ENCODE results near the gene CNOT4.
A peak's percentile ranks its signal among the peaks of the same experiment; 100 is the strongest.

CNOT4 gene

DNA sequence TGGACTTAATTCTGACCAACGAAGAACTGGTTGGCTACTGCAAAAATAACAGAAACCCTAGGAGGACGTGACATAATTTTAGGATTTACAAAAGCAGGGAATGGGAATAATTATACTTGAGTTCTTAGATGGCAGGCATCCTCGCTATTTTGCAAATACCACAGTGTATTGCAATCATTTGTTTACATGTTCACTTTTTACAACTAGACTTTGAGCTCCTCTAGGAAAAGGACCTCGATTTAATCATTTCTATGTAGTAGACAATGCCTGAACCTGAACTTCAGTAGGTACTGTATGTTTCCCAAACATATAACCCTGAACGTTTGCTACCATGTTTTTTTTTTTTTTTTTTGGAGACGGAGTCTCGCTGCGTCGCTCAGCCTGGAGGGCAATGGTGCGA, 137.7 kb downstream of the CNOT4 start:
- Histone ChIP-seq H3K4me1 (ENCODE audit: control insufficient read depth in 1 of 2, insufficient read depth in 2 of 2, low read length in 2 of 2) (no peaks in the 10 kb centered on the region), H3K18ac (ENCODE audit: low read length) (no peak overlapping the region), H2AK5ac (ENCODE audit: low read length) (no peak overlapping the region), H3K23ac (ENCODE audit: low read length) (no peak overlapping the region), H3K4me3 (ENCODE audit: low read depth, low read length) (no peak overlapping the region), H3K79me2 (ENCODE audit: control insufficient read depth, insufficient read depth, low read length, poor library complexity) (no peaks in the 10 kb centered on the region), H4K91ac (ENCODE audit: low read depth, low read length) (no peak overlapping the region), H2BK12ac (ENCODE audit: low read length) (no peak overlapping the region), H4K12ac (ENCODE audit: low read depth, low read length) (no peak overlapping the region), H3K27ac (ENCODE audit: low read depth, low read length) (no peak overlapping the region), H3K4me2 (ENCODE audit: low read length) (no peak overlapping the region), H2BK120ac (ENCODE audit: insufficient read depth, low read length, poor library complexity) (no peak overlapping the region), H2AFZ (ENCODE audit: insufficient read depth, low read length, poor library complexity) (no peak overlapping the region), H3K79me1 (ENCODE audit: low read length) (no peaks in the 10 kb centered on the region), H2BK5ac (ENCODE audit: low read depth, low read length, poor library complexity) (no peak overlapping the region), H3K9me3 (ENCODE audit: insufficient read depth, low read depth, low read length) (no peaks in the 10 kb centered on the region), H3K14ac (ENCODE audit: low read length) (no peak overlapping the region), H3K9ac (ENCODE audit: low read length) (no peak overlapping the region), H3K36me3 (ENCODE audit: control insufficient read depth in 1 of 2, insufficient read depth in 2 of 2, low read length in 2 of 2) (no peaks in the 10 kb centered on the region), H4K8ac (ENCODE audit: low read depth, low read length) (no peak overlapping the region), H3K27me3 (ENCODE audit: insufficient read depth, low read length) (no peaks in the 10 kb centered on the region), H3K4ac (ENCODE audit: low read depth, low read length) (no peak overlapping the region)
- peak in 1 of 2 donors; percentile 28 for DNase-seq
- WGBS (ENCODE audit: extremely low coverage, insufficient coverage, insufficient read length) = no CpG with 5 or more reads among the region's 10 CpGs

- Histone ChIP-seq H3K4me1 (ENCODE audit: control insufficient read depth in 1 of 2, insufficient read depth in 2 of 2, low read length in 2 of 2) (no peaks in the 10 kb centered on the region), H3K23ac (ENCODE audit: low read length) (peak overlapping the region; percentile 67), H3K79me1 (ENCODE audit: low read length) (no peaks in the 10 kb centered on the region), H3K27me3 (ENCODE audit: insufficient read depth, low read length) (no peaks in the 10 kb centered on the region), H4K12ac (ENCODE audit: low read depth, low read length) (no peak overlapping the region), H2AFZ (ENCODE audit: insufficient read depth, low read length, poor library complexity) (no peak overlapping the region), H3K4me3 (ENCODE audit: low read depth, low read length) (no peak overlapping the region), H3K9ac (ENCODE audit: low read length) (no peak overlapping the region), H2BK5ac (ENCODE audit: low read depth, low read length, poor library complexity) (no peak overlapping the region), H2AK5ac (ENCODE audit: low read length) (no peak overlapping the region), H3K14ac (ENCODE audit: low read length) (no peak overlapping the region), H2BK120ac (ENCODE audit: insufficient read depth, low read length, poor library complexity) (no peak overlapping the region), H3K4me2 (ENCODE audit: low read length) (no peak overlapping the region), H3K27ac (ENCODE audit: low read depth, low read length) (no peak overlapping the region), H3K36me3 (ENCODE audit: control insufficient read depth in 1 of 2, insufficient read depth in 2 of 2, low read length in 2 of 2) (no peaks in the 10 kb centered on the region), H3K18ac (ENCODE audit: low read length) (no peak overlapping the region), H2BK12ac (ENCODE audit: low read length) (no peak overlapping the region), H3K9me3 (ENCODE audit: insufficient read depth, low read depth, low read length) (no peaks in the 10 kb centered on the region), H4K8ac (ENCODE audit: low read depth, low read length) (no peak overlapping the region), H3K79me2 (ENCODE audit: control insufficient read depth, insufficient read depth, low read length, poor library complexity) (no peaks in the 10 kb centered on the region), H4K91ac (ENCODE audit: low read depth, low read length) (no peak overlapping the region), H3K4ac (ENCODE audit: low read depth, low read length) (no peak overlapping the region)
- DNase-seq = no peak
- WGBS (ENCODE audit: extremely low coverage, insufficient coverage, insufficient read length) = no CpG with 5 or more reads among the region's 1 CpG
Measured at GRCh38 chr7:135370656-135371055, 139.2 kb downstream of the CNOT4 start.

DNA sequence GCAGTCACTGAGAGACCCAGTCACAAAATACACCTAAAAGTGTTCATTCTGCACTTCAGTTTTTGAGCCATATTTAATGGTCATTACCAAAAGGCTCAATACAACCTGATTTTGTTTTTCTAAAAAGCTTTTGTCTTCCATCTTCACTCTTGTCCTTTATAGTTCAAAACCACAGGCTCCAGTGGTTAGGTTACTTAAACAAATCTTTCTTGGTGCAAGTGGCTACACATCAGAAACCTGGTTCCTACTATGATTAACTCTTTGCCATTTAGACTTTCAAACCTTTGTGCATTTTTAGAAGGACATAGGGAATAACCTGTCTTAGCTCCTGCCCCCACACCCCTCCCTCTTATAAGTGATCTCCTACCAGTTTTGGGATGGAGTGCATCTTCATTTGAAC, 140.5 kb downstream of the CNOT4 start:
- no peak overlapping the region for H4K12ac ChIP-seq (ENCODE audit: low read depth, low read length)
- H3K79me1 ChIP-seq (ENCODE audit: low read length) = no peaks in the 10 kb centered on the region
- H4K8ac ChIP-seq (ENCODE audit: low read depth, low read length) = no peak overlapping the region
- DNase-seq = no peak
- H2AK5ac ChIP-seq (ENCODE audit: low read length) = no peak overlapping the region
- no peak overlapping the region for H3K4ac ChIP-seq (ENCODE audit: low read depth, low read length)
- H3K14ac ChIP-seq (ENCODE audit: low read length) = no peak overlapping the region
- H3K27ac ChIP-seq (ENCODE audit: low read depth, low read length) = no peak overlapping the region
- H2BK5ac ChIP-seq (ENCODE audit: low read depth, low read length, poor library complexity) = no peak overlapping the region
- H3K9me3 ChIP-seq (ENCODE audit: insufficient read depth, low read depth, low read length) = no peaks in the 10 kb centered on the region
- no peak overlapping the region for H4K91ac ChIP-seq (ENCODE audit: low read depth, low read length)
- no peak overlapping the region for H3K4me3 ChIP-seq (ENCODE audit: low read depth, low read length)
- no peak overlapping the region for H2AFZ ChIP-seq (ENCODE audit: insufficient read depth, low read length, poor library complexity)
- no peak overlapping the region for H3K4me2 ChIP-seq (ENCODE audit: low read length)
- H3K18ac ChIP-seq (ENCODE audit: low read length) = no peak overlapping the region
- no peaks in the 10 kb centered on the region for H3K36me3 ChIP-seq (ENCODE audit: control insufficient read depth in 1 of 2, insufficient read depth in 2 of 2, low read length in 2 of 2)
- no peaks in the 10 kb centered on the region for H3K27me3 ChIP-seq (ENCODE audit: insufficient read depth, low read length)
- no peak overlapping the region for H3K23ac ChIP-seq (ENCODE audit: low read length)
- no peaks in the 10 kb centered on the region for H3K79me2 ChIP-seq (ENCODE audit: control insufficient read depth, insufficient read depth, low read length, poor library complexity)
- no peak overlapping the region for H3K9ac ChIP-seq (ENCODE audit: low read length)
- no peak overlapping the region for H2BK120ac ChIP-seq (ENCODE audit: insufficient read depth, low read length, poor library complexity)
- no peaks in the 10 kb centered on the region for H3K4me1 ChIP-seq (ENCODE audit: control insufficient read depth in 1 of 2, insufficient read depth in 2 of 2, low read length in 2 of 2)
- H2BK12ac ChIP-seq (ENCODE audit: low read length) = no peak overlapping the region

- Histone ChIP-seq H2AK5ac (ENCODE audit: low read length) (no peak overlapping the region), H3K4me2 (ENCODE audit: low read length) (no peak overlapping the region), H3K9ac (ENCODE audit: low read length) (no peak overlapping the region), H3K36me3 (ENCODE audit: control insufficient read depth in 1 of 2, insufficient read depth in 2 of 2, low read length in 2 of 2) (peaks cover 2 to 3% of the 10 kb centered on the region in 2 experiments), H3K27me3 (ENCODE audit: insufficient read depth, low read length) (no peaks in the 10 kb centered on the region), H2BK120ac (ENCODE audit: insufficient read depth, low read length, poor library complexity) (no peak overlapping the region), H4K91ac (ENCODE audit: low read depth, low read length) (no peak overlapping the region), H3K4me3 (ENCODE audit: low read depth, low read length) (no peak overlapping the region), H3K9me3 (ENCODE audit: insufficient read depth, low read depth, low read length) (no peaks in the 10 kb centered on the region), H3K4ac (ENCODE audit: low read depth, low read length) (no peak overlapping the region), H4K8ac (ENCODE audit: low read depth, low read length) (no peak overlapping the region), H3K79me2 (ENCODE audit: control insufficient read depth, insufficient read depth, low read length, poor library complexity) (no peaks in the 10 kb centered on the region), H3K4me1 (ENCODE audit: control insufficient read depth in 1 of 2, insufficient read depth in 2 of 2, low read length in 2 of 2) (no peaks in the 10 kb centered on the region), H4K12ac (ENCODE audit: low read depth, low read length) (no peak overlapping the region), H3K27ac (ENCODE audit: low read depth, low read length) (no peak overlapping the region), H3K18ac (ENCODE audit: low read length) (no peak overlapping the region), H2BK5ac (ENCODE audit: low read depth, low read length, poor library complexity) (no peak overlapping the region), H2BK12ac (ENCODE audit: low read length) (no peak overlapping the region), H3K23ac (ENCODE audit: low read length) (no peak overlapping the region), H2AFZ (ENCODE audit: insufficient read depth, low read length, poor library complexity) (no peak overlapping the region), H3K79me1 (ENCODE audit: low read length) (no peaks in the 10 kb centered on the region), H3K14ac (ENCODE audit: low read length) (no peak overlapping the region)
- WGBS (ENCODE audit: extremely low coverage, insufficient coverage, insufficient read length) = no CpG with 5 or more reads among the region's 5 CpGs
- DNase-seq = peak in 1 of 2 donors; percentile 39
Measured at GRCh38 chr7:135368416-135369186, 141.3 kb downstream of the CNOT4 start.

All from trophoblast cell (in vitro differentiated cells and primary cell).